Liver (tissue), 9 donors: ENCODE measurements around the gene CASQ1. TPM values are rescaled to one million over a fixed set of nuclear protein-coding genes. Genes with fewer than 3 reads are reported as not detected.

Experiments used
- DNase-seq: peaks from one replicate; pipeline ENCODE4 v3.0.0-alpha.2; 2017; ENCODE audit warnings: low spot score
- H3K27ac ChIP-seq, 2 donors: one replicate each; pipeline ENCODE4 v1.7.0; 2013; ENCODE audit warnings: inconsistent platforms in 2 of 2, low read length in 2 of 2, control low read depth in 1 of 2, low read depth in 1 of 2, mild to moderate bottlenecking in 1 of 2
- H3K27me3 ChIP-seq, 4 donors: one replicate each; pipeline versions ENCODE4 v1.6.1 to v1.7.0; 2013; ENCODE audit warnings: low read length in 3 of 4, inconsistent platforms in 1 of 4, mild to moderate bottlenecking in 1 of 4, moderate library complexity in 1 of 4; ENCODE audit not compliant: control insufficient read depth in 4 of 4, insufficient read depth in 4 of 4
- H3K36me3 ChIP-seq, 4 donors: one replicate each; pipeline versions ENCODE4 v1.6.1 to v1.7.0; 2013; ENCODE audit warnings: low read length in 3 of 4, mild to moderate bottlenecking in 3 of 4, low read depth in 1 of 4, moderate library complexity in 1 of 4; ENCODE audit not compliant: control insufficient read depth in 4 of 4, insufficient read depth in 3 of 4
- H3K4me1 ChIP-seq, 4 donors: one replicate each; pipeline versions ENCODE4 v1.6.1 to v1.7.0; 2013; ENCODE audit warnings: low read length in 3 of 4, mild to moderate bottlenecking in 3 of 4, moderate library complexity in 1 of 4; ENCODE audit not compliant: control insufficient read depth in 4 of 4, insufficient read depth in 4 of 4
- H3K4me3 ChIP-seq, 3 donors: one replicate each; pipeline versions ENCODE4 v1.6.1 to v1.7.0; 2013; ENCODE audit warnings: low read length in 3 of 3, control low read depth in 1 of 3, low read depth in 1 of 3, mild to moderate bottlenecking in 1 of 3
- H3K9ac ChIP-seq, 2 donors: one replicate each; pipeline ENCODE4 v1.7.0; 2013; ENCODE audit warnings: low read length in 2 of 2, mild to moderate bottlenecking in 2 of 2, moderate library complexity in 2 of 2, control low read depth in 1 of 2, low read depth in 1 of 2
- H3K9me3 ChIP-seq, 4 donors: one replicate each; pipeline versions ENCODE4 v1.6.1 to v1.7.0; 2013; ENCODE audit warnings: low read length in 3 of 4; ENCODE audit not compliant: control insufficient read depth in 4 of 4
- ATF3 ChIP-seq: IDR thresholded peaks from 2 replicates; pipeline ENCODE4 v1.6.1; 2016; ENCODE audit warnings: antibody characterized with exemption
- CTCF ChIP-seq: fragments of 150-350 bp; IDR thresholded peaks from 2 replicates; pipeline ENCODE4 v1.5.1; 2017; ENCODE audit warnings: improper control_type of control experiment, low read depth, low read length; ENCODE audit not compliant: missing input control
- EGR1 ChIP-seq, 2 donors: IDR thresholded peaks; 2 replicates each; pipeline ENCODE4 v1.6.1; 2016 to 2018; ENCODE audit warnings: antibody characterized with exemption in 2 of 2, low read depth in 2 of 2
- FOXA1 ChIP-seq: IDR thresholded peaks from 2 replicates; pipeline ENCODE4 v1.6.1; 2016; ENCODE audit warnings: antibody characterized with exemption
- FOXA2 ChIP-seq: IDR thresholded peaks from 2 replicates; pipeline ENCODE4 v1.6.1; 2016; ENCODE audit warnings: antibody characterized with exemption
- GABPA ChIP-seq, 2 donors: IDR thresholded peaks in 1 of 2; conservative IDR thresholded peaks in 1 of 2; 2 replicates each; pipeline ENCODE4 v1.6.1; 2016; ENCODE audit warnings: antibody characterized with exemption in 2 of 2, mild to moderate bottlenecking in 1 of 2, moderate library complexity in 1 of 2
- HNF4A ChIP-seq, 2 donors: conservative IDR thresholded peaks; 2 replicates each; pipeline ENCODE4 v1.6.1; 2016; ENCODE audit warnings: antibody characterized with exemption in 2 of 2, mild to moderate bottlenecking in 2 of 2
- HNF4G ChIP-seq: IDR thresholded peaks from 2 replicates; pipeline ENCODE4 v1.6.1; 2016; ENCODE audit warnings: antibody characterized with exemption
- JUND ChIP-seq, 2 donors: IDR thresholded peaks; 2 replicates each; pipeline ENCODE4 v1.6.1; 2016; ENCODE audit warnings: antibody characterized with exemption in 2 of 2
- MAX ChIP-seq: IDR thresholded peaks from 2 replicates; pipeline ENCODE4 v1.6.1; 2016; ENCODE audit warnings: antibody characterized with exemption
- NR2F2 ChIP-seq: IDR thresholded peaks from 2 replicates; pipeline ENCODE4 v1.6.1; 2016; ENCODE audit warnings: antibody characterized with exemption
- RAD21 ChIP-seq, 2 donors: IDR thresholded peaks; 2 replicates each; pipeline ENCODE4 v1.6.1; 2016; ENCODE audit warnings: antibody characterized with exemption in 2 of 2, mild to moderate bottlenecking in 2 of 2
- REST ChIP-seq: IDR thresholded peaks from 2 replicates; pipeline ENCODE4 v1.6.1; 2016; ENCODE audit warnings: antibody characterized with exemption, mild to moderate bottlenecking
- RXRA ChIP-seq, 2 donors: IDR thresholded peaks; 2 replicates each; pipeline ENCODE4 v1.6.1; 2017 to 2018; ENCODE audit warnings: antibody characterized with exemption in 2 of 2, mild to moderate bottlenecking in 1 of 2
- SP1 ChIP-seq: IDR thresholded peaks from 2 replicates; pipeline ENCODE4 v1.6.1; 2018; ENCODE audit warnings: antibody characterized with exemption, mild to moderate bottlenecking
- TAF1 ChIP-seq: conservative IDR thresholded peaks from 2 replicates; pipeline ENCODE4 v1.6.1; 2016; ENCODE audit warnings: antibody characterized with exemption, mild to moderate bottlenecking
- YY1 ChIP-seq: IDR thresholded peaks from 2 replicates; pipeline ENCODE4 v1.6.1; 2016; ENCODE audit warnings: antibody characterized with exemption, mild to moderate bottlenecking
- ZBTB33 ChIP-seq: IDR thresholded peaks from 2 replicates; pipeline ENCODE4 v1.6.1; 2016; ENCODE audit warnings: antibody characterized with exemption
- WGBS: extraction: QIAGEN DNeasy Blood & Tissue Kit; methylation state at CpG from one replicate; pipeline ENCODE4 v1.1.7; 2013; 5-methylcytosine and 5-hydroxymethylcytosine counted together
- polyA plus RNA-seq, 2 donors: library from polyadenylated mRNA; stranded (reverse) in 1 of 2; unstranded in 1 of 2; fragments of 200-250 nt in 1 of 2; fragments of >200 nt in 1 of 2; fragmentation: Nextera tagmentation in 1 of 2; extraction: Ambion mirVana in 1 of 2; gene quantifications; one replicate each; pipeline versions ENCODE4 v1.2.1 to v1.2.3, GENCODE V29; 2013 to 2015
- total RNA-seq, 2 donors: library from RNA; depleted of rRNA; stranded (reverse); fragments of >200 nt; gene quantifications; one replicate each; pipeline ENCODE4 v1.2.3, GENCODE V29; 2014
- donor health status: healthy.
- donor health status: healthy.
- donor health status: healthy.
- donor health status: healthy.
- donor health status: healthy.

The CASQ1 gene
- total and polyA plus RNA-seq, 4 donors: not detected

DNA sequence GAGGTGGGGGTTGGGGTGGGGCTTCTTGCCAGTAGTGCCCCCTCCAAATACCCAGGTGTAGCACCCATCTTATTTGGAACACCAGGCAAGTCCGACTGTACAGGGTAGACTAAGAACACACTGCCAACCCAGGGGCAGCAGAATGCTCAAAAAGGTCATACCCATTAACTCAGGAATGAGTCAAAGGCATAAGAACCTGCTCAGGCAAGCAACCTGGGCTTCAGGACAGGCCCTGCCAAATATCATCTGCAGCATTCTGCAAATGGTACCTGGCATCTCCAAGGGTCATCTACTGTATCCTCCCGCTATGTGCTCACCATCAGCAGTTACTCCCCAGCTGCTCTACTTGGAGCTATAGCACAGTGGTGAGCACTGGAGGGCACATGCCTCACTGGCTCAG is 34.2 kb downstream of the CASQ1 start:
- no peak for DNase-seq
- Histone ChIP-seq H3K36me3 (peaks cover 5 to 91% (median 81%) of the 10 kb centered on the region in 4 donors), H3K27ac (no peak overlapping the region), H3K9ac (no peak overlapping the region), H3K27me3 (no peaks in the 10 kb centered on the region), H3K9me3 (no peaks in the 10 kb centered on the region), H3K4me1 (peaks cover 0 to 2% (median under 1%) of the 10 kb centered on the region in 4 donors), H3K4me3 (no peak overlapping the region)
- no peak for TF ChIP-seq ATF3
- TF ChIP-seq HNF4A (conservative IDR thresholded peaks at IDR 0.05): no peak
- no peak for TF ChIP-seq REST
- TF ChIP-seq GABPA (IDR thresholded peaks at IDR 0.05 in 1 of 2, conservative IDR thresholded peaks at IDR 0.05 in 1 of 2): no peak
- TF ChIP-seq JUND (IDR thresholded peaks at IDR 0.05): no peak
- no peak for TF ChIP-seq ZBTB33
- no peak for TF ChIP-seq RAD21 (IDR thresholded peaks at IDR 0.05)
- no peak for TF ChIP-seq FOXA2
- no peak for TF ChIP-seq TAF1
- TF ChIP-seq NR2F2: no peak
- no peak for TF ChIP-seq EGR1 (IDR thresholded peaks at IDR 0.05; ENCODE audit: low read depth in 2 of 2)
- TF ChIP-seq RXRA (IDR thresholded peaks at IDR 0.05): no peak
- no peak for TF ChIP-seq SP1
- no peak for TF ChIP-seq FOXA1
- TF ChIP-seq YY1: no peak
- no peak for TF ChIP-seq MAX
- no peak for TF ChIP-seq HNF4G
- no peak for TF ChIP-seq CTCF
- WGBS: 94% methylated on average over 2 of the region's 2 CpGs
